ENCODE measurements around the gene GLCCI1.

Gene GLCCI1

GRCh38 chr7:7964250-7964649 lies 4.3 kb upstream of the GLCCI1 start:
- no peak for DNase-seq

GRCh38 chr7:7964691-7965090 lies 3.9 kb upstream of the GLCCI1 start:
- DNase-seq = no peak

GRCh38 chr7:7965301-7965700 lies 3.3 kb upstream of the GLCCI1 start:
- peak; percentile 94 for DNase-seq

- no peak for DNase-seq
Measured at GRCh38 chr7:7966141-7966734, 2.4 kb upstream of the GLCCI1 start.

- DNase-seq = peak; percentile 42
Measured at GRCh38 chr7:7967886-7968543, 581 bp upstream of the GLCCI1 start.

GRCh38 chr7:7969306-7970236 lies 975 bp downstream of the GLCCI1 start:
- peak; percentile 66 for DNase-seq

- peak; percentile 66 for DNase-seq
Measured at GRCh38 chr7:7970237-7970530, 1.6 kb downstream of the GLCCI1 start.

- peak; percentile 76 for DNase-seq
Measured at GRCh38 chr7:7970531-7971307, 2.1 kb downstream of the GLCCI1 start.

GRCh38 chr7:7971308-7972040 lies 2.9 kb downstream of the GLCCI1 start:
- DNase-seq = peak; percentile 41

- DNase-seq = peak; percentile 58
Measured at GRCh38 chr7:7972128-7972527, 3.5 kb downstream of the GLCCI1 start.

GRCh38 chr7:7972922-7973594 lies 4.5 kb downstream of the GLCCI1 start:
- DNase-seq = peak; percentile 25

GRCh38 chr7:7976677-7977076 lies 8.1 kb downstream of the GLCCI1 start:
- DNase-seq = no peak

- DNase-seq = no peak
Measured at GRCh38 chr7:7977774-7978173, 9.2 kb downstream of the GLCCI1 start.

- no peak for DNase-seq
Measured at GRCh38 chr7:7978860-7979259, 10.3 kb downstream of the GLCCI1 start.

- no peak for DNase-seq
Measured at GRCh38 chr7:7979558-7979957, 11.0 kb downstream of the GLCCI1 start.

GRCh38 chr7:7980134-7980533 lies 11.5 kb downstream of the GLCCI1 start:
- no peak for DNase-seq

GRCh38 chr7:7982904-7983303 lies 14.3 kb downstream of the GLCCI1 start:
- no peak for DNase-seq

- no peak for DNase-seq
Measured at GRCh38 chr7:7984424-7984823, 15.8 kb downstream of the GLCCI1 start.

- DNase-seq = no peak
Measured at GRCh38 chr7:7988706-7989105, 20.1 kb downstream of the GLCCI1 start.

GRCh38 chr7:7989133-7989532 lies 20.5 kb downstream of the GLCCI1 start:
- no peak for DNase-seq

GRCh38 chr7:7989616-7990440 lies 21.2 kb downstream of the GLCCI1 start:
- DNase-seq = no peak
